Measurements from ENCODE around the gene WDR70. TPM values are rescaled to one million over a fixed set of nuclear protein-coding genes. Genes with fewer than 3 reads are reported as not detected.
"Not testable (repeated sequence)": the region's sequence is repeated elsewhere in the genome, so short reads cannot be mapped to it uniquely, and the experiment has no call there.

Gene WDR70
- total RNA-seq, 1 experiment from 2014 or later, result 55.2 TPM

- no peaks in the 10 kb centered on the region for H3K9me3 ChIP-seq (ENCODE audit: low read depth, low read length, poor library complexity, severe bottlenecking)
- peak overlapping the region; percentile 100 for H3K4me3 ChIP-seq (ENCODE audit: low read depth, low read length, poor library complexity, severe bottlenecking)
- H3K36me3 ChIP-seq (ENCODE audit: insufficient read depth, low read length, poor library complexity, severe bottlenecking), result no peaks in the 10 kb centered on the region
- ChIA-PET CTCF (interaction anchor here (0.6 kb wide), 2 partner anchors 227 to 626 kb away, joined by 4 to 9 read pairs; no protein-coding TSS in a partner anchor), POLR2A (ENCODE audit: low non-redundant PET) (interaction anchor here (0.6 kb wide), 1 partner anchor 201 kb away, joined by 7 read pairs; no protein-coding TSS in a partner anchor)
- H3K4me1 ChIP-seq (ENCODE audit: insufficient read depth, low read length, poor library complexity, severe bottlenecking), result peaks cover 5% of the 10 kb centered on the region
- peak overlapping the region; percentile 89 for H3K27ac ChIP-seq (ENCODE audit: low read depth, low read length, poor library complexity, severe bottlenecking)
- no peak for TF ChIP-seq EZH2 (IDR thresholded peaks at IDR 0.05; ENCODE audit: borderline replicate concordance, low read depth, low read length, poor library complexity, severe bottlenecking)
- no peak for DNase-seq (ENCODE audit: low spot score)
- no peaks in the 10 kb centered on the region for H3K27me3 ChIP-seq (replicated peaks; ENCODE audit: insufficient read depth, low read depth, low read length, poor library complexity)
- BruUV-seq (replicated peaks), result no TSS peak
- intact Hi-C loops (cut with micrococcal nuclease; ENCODE audit: unreplicated experiment), result no loop called here
Observed at GRCh38 chr5:37370550-37370863, 8.6 kb upstream of the WDR70 start.

- TF ChIP-seq CTCF (conservative IDR thresholded peaks at IDR 0.05; ENCODE audit: low read depth, low read length), result no peak
- no peak for TF ChIP-seq EZH2 (IDR thresholded peaks at IDR 0.05; ENCODE audit: borderline replicate concordance, low read depth, low read length, poor library complexity, severe bottlenecking)
- peak within 1 kb of the TSS; percentile 89 for H3K27ac ChIP-seq (ENCODE audit: low read depth, low read length, poor library complexity, severe bottlenecking)
- no peaks in the 10 kb centered on the region for H3K9me3 ChIP-seq (ENCODE audit: low read depth, low read length, poor library complexity, severe bottlenecking)
- BruUV-seq (replicated peaks), result no TSS peak
- H3K4me1 ChIP-seq (ENCODE audit: insufficient read depth, low read length, poor library complexity, severe bottlenecking), result peaks cover 5% of the 10 kb centered on the region
- peak; percentile 98 for DNase-seq (ENCODE audit: low spot score)
- ChIA-PET POLR2A (ENCODE audit: low non-redundant PET) (interaction anchor here (0.6 kb wide), 1 partner anchor 8 kb away, joined by 3 read pairs; the partner anchor contains the start of gene WDR70), CTCF (interaction anchor here (0.6 kb wide), 1 partner anchor 626 kb away, joined by 9 read pairs; no protein-coding TSS in a partner anchor)
- intact Hi-C loops (cut with micrococcal nuclease; ENCODE audit: unreplicated experiment), result no loop called here
- no peaks in the 10 kb centered on the region for H3K36me3 ChIP-seq (ENCODE audit: insufficient read depth, low read length, poor library complexity, severe bottlenecking)
- H3K27me3 ChIP-seq (replicated peaks; ENCODE audit: insufficient read depth, low read depth, low read length, poor library complexity), result no peaks in the 10 kb centered on the region
- peak within 1 kb of the TSS; percentile 100 for H3K4me3 ChIP-seq (ENCODE audit: low read depth, low read length, poor library complexity, severe bottlenecking)
Observed at GRCh38 chr5:37370864-37371726, 8.0 kb upstream of the WDR70 start, which contains the start of gene NUP155. TSS of gene NUP155 (minus strand) at chr5:37371106. CDS start at chr5:37370977, 129 bp downstream.

GRCh38 chr5:37375091-37375490, 4.0 kb upstream of the WDR70 start:
- H3K9me3 ChIP-seq (ENCODE audit: low read depth, low read length, poor library complexity, severe bottlenecking), result no peaks in the 10 kb centered on the region
- TF ChIP-seq CTCF (conservative IDR thresholded peaks at IDR 0.05; ENCODE audit: low read depth, low read length) (no peak), EZH2 (IDR thresholded peaks at IDR 0.05; ENCODE audit: borderline replicate concordance, low read depth, low read length, poor library complexity, severe bottlenecking) (no peak)
- no TSS peak for BruUV-seq (replicated peaks)
- H3K36me3 ChIP-seq (ENCODE audit: insufficient read depth, low read length, poor library complexity, severe bottlenecking), result no peaks in the 10 kb centered on the region
- no peak overlapping the region for H3K27ac ChIP-seq (ENCODE audit: low read depth, low read length, poor library complexity, severe bottlenecking)
- H3K4me1 ChIP-seq (ENCODE audit: insufficient read depth, low read length, poor library complexity, severe bottlenecking), result no peaks in the 10 kb centered on the region
- intact Hi-C loops (cut with micrococcal nuclease; ENCODE audit: unreplicated experiment), result no loop called here
- ChIA-PET POLR2A (ENCODE audit: low non-redundant PET) (no interaction called here), CTCF (no interaction called here)
- no peaks in the 10 kb centered on the region for H3K27me3 ChIP-seq (replicated peaks; ENCODE audit: insufficient read depth, low read depth, low read length, poor library complexity)
- DNase-seq (ENCODE audit: low spot score), result no peak
- no peak overlapping the region for H3K4me3 ChIP-seq (ENCODE audit: low read depth, low read length, poor library complexity, severe bottlenecking)

- intact Hi-C loops (cut with micrococcal nuclease; ENCODE audit: unreplicated experiment); CTCF ChIA-PET: not testable (repeated sequence)
- BruUV-seq (replicated peaks), result TSS peak; percentile 58
Observed at GRCh38 chr5:37378066-37378465, 1.1 kb upstream of the WDR70 start.

More at GRCh38 chr5:37378066-37378465, 1.1 kb upstream of the WDR70 start:
- H3K27me3 ChIP-seq (replicated peaks; ENCODE audit: insufficient read depth, low read depth, low read length, poor library complexity); POLR2A ChIA-PET (ENCODE audit: low non-redundant PET); H3K4me1 ChIP-seq (ENCODE audit: insufficient read depth, low read length, poor library complexity, severe bottlenecking); H3K4me3 ChIP-seq (ENCODE audit: low read depth, low read length, poor library complexity, severe bottlenecking); DNase-seq (ENCODE audit: low spot score); H3K9me3 ChIP-seq (ENCODE audit: low read depth, low read length, poor library complexity, severe bottlenecking); H3K36me3 ChIP-seq (ENCODE audit: insufficient read depth, low read length, poor library complexity, severe bottlenecking); H3K27ac ChIP-seq (ENCODE audit: low read depth, low read length, poor library complexity, severe bottlenecking): not testable (repeated sequence)
